Activated T-cell treated with anti-CD3 and anti-CD28 coated beads, Interleukin-2, amount 50 U/mL, for 72 hours (primary cell): Measurements from ENCODE around the gene POLR1A. TPM values are rescaled to one million over a fixed set of nuclear protein-coding genes. Genes with fewer than 3 reads are reported as not detected.
"Not testable (repeated sequence)": the region's sequence is repeated elsewhere in the genome, so short reads cannot be mapped to it uniquely, and the experiment has no call there.

Source experiments
- ATAC-seq, 2 donors: fragments of 150-1000 bp; cut with Tn5 transposase; replicated peaks in 1 of 2; 2 replicates each; pipeline ENCODE4 v1.10.0; 2021; ENCODE audit warnings: moderate library complexity in 2 of 2, mild to moderate bottlenecking in 1 of 2
- DNase-seq, 2 donors: peaks; one replicate each; pipeline ENCODE4 v3.0.0; 2021 to 2022; ENCODE audit warnings: mixed read lengths in 1 of 2
- H3K27ac Mint-ChIP-seq: one replicate; pipeline ENCODE4 v1.8.0; 2022; ENCODE audit warnings: mild to moderate bottlenecking, moderate library complexity, mixed read lengths
- H3K27me3 Mint-ChIP-seq: one replicate; pipeline ENCODE4 v1.8.0; 2022; ENCODE audit warnings: low read depth, mixed read lengths
- H3K36me3 Mint-ChIP-seq, 2 donors: one replicate each; pipeline ENCODE4 v1.8.0; 2022; ENCODE audit warnings: mixed read lengths in 2 of 2, mild to moderate bottlenecking in 1 of 2; ENCODE audit not compliant: insufficient read depth in 2 of 2
- H3K4me1 Mint-ChIP-seq: one replicate; pipeline ENCODE4 v1.8.0; 2022; ENCODE audit warnings: low read depth, mixed read lengths
- H3K4me3 Mint-ChIP-seq, 2 donors: one replicate each; pipeline ENCODE4 v1.8.0; 2022; ENCODE audit warnings: mild to moderate bottlenecking in 2 of 2, mixed read lengths in 2 of 2, moderate library complexity in 2 of 2
- H3K9me3 Mint-ChIP-seq, 2 donors: one replicate each; pipeline ENCODE4 v1.8.0; 2022; ENCODE audit warnings: mixed read lengths in 2 of 2
- total RNA-seq, 2 donors: library from RNA; stranded (reverse); gene quantifications; one replicate each; pipeline ENCODE4 v1.2.3, GENCODE V29; 2022

POLR1A gene
- total RNA-seq, 2 donors from 2014 or later, result 23.5 to 28.0 TPM

- Mint-ChIP-seq H3K27me3 (peaks cover 11% of the 10 kb centered on the region), H3K36me3 (no peaks in the 10 kb centered on the region), H3K4me3 (peak overlapping the region; percentile 70 to 77), H3K4me1 (peaks cover 54% of the 10 kb centered on the region), H3K9me3 (peaks cover 0 to 2% of the 10 kb centered on the region in 2 donors), H3K27ac (peak overlapping the region; percentile 79)
- peak; percentile 94 for ATAC-seq
- DNase-seq, result peak; percentile 53 to 59
These were observed 106.4 kb downstream of the POLR1A start for GRCh38 chr2:85999061-85999831.

DNA sequence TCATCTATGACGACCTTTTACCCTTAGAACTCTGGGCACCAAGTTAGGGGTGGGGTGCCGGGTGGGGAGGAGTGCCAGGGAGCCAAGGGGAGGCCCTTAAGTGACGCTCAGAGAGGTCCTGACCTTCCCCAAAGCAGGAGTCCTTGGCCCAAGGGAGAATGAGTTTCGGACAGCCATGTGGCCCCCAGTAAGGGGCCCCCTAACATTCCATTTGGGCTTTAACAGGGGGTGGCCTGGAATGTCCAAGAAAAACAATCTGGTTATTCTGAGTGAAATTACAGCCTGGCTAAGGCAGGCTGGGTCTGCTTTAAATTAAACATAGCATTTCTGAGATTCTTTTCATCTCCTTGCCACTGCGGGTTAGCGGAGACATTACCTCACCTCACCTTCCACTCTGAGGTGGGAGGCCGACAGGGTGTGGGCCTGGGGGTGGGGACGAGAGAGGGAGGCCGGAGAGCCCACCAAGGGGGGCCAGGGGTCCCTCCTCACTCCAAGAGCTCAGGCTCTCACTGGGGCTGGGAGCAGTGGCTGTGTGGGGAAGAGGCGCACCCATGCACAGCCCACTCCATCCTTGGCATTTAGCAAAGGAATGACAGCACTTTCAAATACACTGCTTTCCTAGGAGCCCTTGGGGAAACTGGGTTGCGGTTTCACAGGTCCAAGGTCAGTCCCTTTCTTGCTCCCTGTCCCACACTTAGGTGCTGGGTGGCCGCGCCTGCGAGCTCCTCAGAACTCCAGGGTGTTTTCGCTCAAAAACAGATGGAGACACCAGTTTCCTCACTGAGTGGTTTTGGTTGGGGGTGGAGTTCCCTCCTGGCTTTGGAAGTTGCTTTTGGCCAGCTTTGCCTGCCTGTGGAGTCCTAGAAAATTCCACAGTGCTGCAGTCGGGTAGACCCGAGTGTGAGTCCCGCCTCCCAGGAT is 107.4 kb downstream of the POLR1A start:
- peaks cover 0 to 2% of the 10 kb centered on the region in 2 donors for H3K9me3 Mint-ChIP-seq
- H3K27me3 Mint-ChIP-seq, result peaks cover 11% of the 10 kb centered on the region
- H3K4me1 Mint-ChIP-seq, result peaks cover 61% of the 10 kb centered on the region
- DNase-seq, result no peak
- no peaks in the 10 kb centered on the region for H3K36me3 Mint-ChIP-seq
- no peak for ATAC-seq
- H3K4me3 Mint-ChIP-seq, result peak overlapping the region; percentile 70 to 77
- no peak overlapping the region for H3K27ac Mint-ChIP-seq

GRCh38 chr2:85997017-85997970 is 108.4 kb downstream of the POLR1A start:
- no peak overlapping the region for H3K4me3 Mint-ChIP-seq
- H3K27ac Mint-ChIP-seq, result no peak overlapping the region
- peaks cover 11% of the 10 kb centered on the region for H3K27me3 Mint-ChIP-seq
- peaks cover 0 to 2% of the 10 kb centered on the region in 2 donors for H3K9me3 Mint-ChIP-seq
- DNase-seq (no peak), ATAC-seq (no peak)
- peaks cover 61% of the 10 kb centered on the region for H3K4me1 Mint-ChIP-seq
- H3K36me3 Mint-ChIP-seq, result no peaks in the 10 kb centered on the region

- no peak for ATAC-seq
- H3K36me3 Mint-ChIP-seq, result no peaks in the 10 kb centered on the region
These were observed 109.1 kb downstream of the POLR1A start for GRCh38 chr2:85996591-85996990.

GRCh38 chr2:85995648-85996529 is 109.8 kb downstream of the POLR1A start:
- H3K4me1 Mint-ChIP-seq, result peaks cover 58% of the 10 kb centered on the region
- no peak for ATAC-seq

More at GRCh38 chr2:85996591-85996990, 109.1 kb downstream of the POLR1A start:
- no peak for DNase-seq
- peaks cover 61% of the 10 kb centered on the region for H3K4me1 Mint-ChIP-seq
- H3K27ac Mint-ChIP-seq, result no peak overlapping the region
- no peak overlapping the region for H3K4me3 Mint-ChIP-seq
- peaks cover 0 to 2% of the 10 kb centered on the region in 2 donors for H3K9me3 Mint-ChIP-seq
- H3K27me3 Mint-ChIP-seq, result peaks cover 9% of the 10 kb centered on the region

GRCh38 chr2:85994897-85995647 is 110.6 kb downstream of the POLR1A start:
- no peak for DNase-seq
- Mint-ChIP-seq H3K9me3 (peaks cover 0 to under 1% of the 10 kb centered on the region in 2 donors), H3K27me3 (no peaks in the 10 kb centered on the region), H3K4me1 (peaks cover 50% of the 10 kb centered on the region), H3K4me3 (peak overlapping the region in 1 of 2 donors; percentile 27), H3K27ac (no peak overlapping the region), H3K36me3 (no peaks in the 10 kb centered on the region)
- no peak for ATAC-seq

More at GRCh38 chr2:85995648-85996529, 109.8 kb downstream of the POLR1A start:
- Mint-ChIP-seq H3K27ac (no peak overlapping the region), H3K27me3 (peaks cover 2% of the 10 kb centered on the region), H3K36me3 (no peaks in the 10 kb centered on the region), H3K4me3 (no peak overlapping the region), H3K9me3 (peaks cover 0 to 2% of the 10 kb centered on the region in 2 donors)
- DNase-seq, result no peak

- H3K4me3 Mint-ChIP-seq, result peak overlapping the region; percentile 28 to 58
- DNase-seq, result no peak
- no peaks in the 10 kb centered on the region for H3K36me3 Mint-ChIP-seq
- H3K9me3 Mint-ChIP-seq, result no peaks in the 10 kb centered on the region
- no peak overlapping the region for H3K27ac Mint-ChIP-seq
- H3K4me1 Mint-ChIP-seq, result peaks cover 43% of the 10 kb centered on the region
- ATAC-seq, result peak; percentile 24 to 25
- H3K27me3 Mint-ChIP-seq, result no peaks in the 10 kb centered on the region
These were observed 111.3 kb downstream of the POLR1A start for GRCh38 chr2:85994421-85994777.

- Mint-ChIP-seq H3K9me3 (no peaks in the 10 kb centered on the region), H3K36me3 (no peaks in the 10 kb centered on the region), H3K27me3 (no peaks in the 10 kb centered on the region), H3K27ac (no peak overlapping the region), H3K4me3 (no peak overlapping the region), H3K4me1 (peaks cover 32% of the 10 kb centered on the region)
- no peak for DNase-seq
- no peak for ATAC-seq
These were observed 113.1 kb downstream of the POLR1A start for GRCh38 chr2:85992611-85993010.

DNA sequence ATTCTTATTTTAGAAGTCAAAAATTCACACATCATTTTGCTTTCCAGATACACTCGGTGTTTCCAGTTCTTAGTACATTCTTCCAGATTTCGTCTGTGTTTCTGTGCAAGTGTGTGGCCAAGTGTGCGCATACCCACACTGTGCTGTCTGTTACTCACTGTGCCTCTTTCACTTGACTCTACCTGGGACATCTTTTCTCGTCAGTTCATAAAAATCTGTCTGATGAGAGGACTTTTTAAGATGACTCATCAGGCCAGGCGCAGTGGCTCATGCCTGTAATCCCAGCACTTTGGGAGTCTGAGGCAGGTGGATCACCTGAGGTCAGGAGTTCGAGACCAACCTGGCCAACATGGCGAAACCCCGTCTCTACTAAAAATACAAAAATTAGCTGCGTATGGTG is 113.6 kb downstream of the POLR1A start:
- H3K27me3 Mint-ChIP-seq, H3K36me3 Mint-ChIP-seq, H3K4me3 Mint-ChIP-seq, DNase-seq, H3K9me3 Mint-ChIP-seq, H3K27ac Mint-ChIP-seq, ATAC-seq: not testable (repeated sequence)
- peaks cover 26% of the 10 kb centered on the region for H3K4me1 Mint-ChIP-seq

DNA sequence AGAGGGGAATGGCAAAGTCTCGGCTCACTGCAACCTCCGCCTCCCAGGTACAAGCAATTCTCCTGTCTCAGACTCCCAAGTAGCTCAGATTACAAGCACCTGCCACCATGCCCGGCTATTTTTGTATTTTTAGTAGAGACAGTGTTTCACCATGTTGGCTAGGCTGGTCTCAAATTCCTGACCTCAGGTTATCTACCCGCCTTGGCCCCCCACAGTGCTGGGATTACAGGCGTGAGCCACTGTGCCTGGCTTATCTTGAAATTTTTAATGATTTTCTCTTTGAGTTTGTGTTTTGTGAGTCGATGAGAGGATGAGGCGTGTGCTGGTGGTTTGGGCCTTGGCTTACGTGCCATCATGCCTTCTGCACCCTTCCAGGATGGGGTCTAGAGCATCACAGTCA is 115.6 kb downstream of the POLR1A start:
- no peak overlapping the region for H3K27ac Mint-ChIP-seq
- DNase-seq, result no peak
- H3K36me3 Mint-ChIP-seq, result no peaks in the 10 kb centered on the region
- no peaks in the 10 kb centered on the region for H3K27me3 Mint-ChIP-seq
- ATAC-seq, result no peak
- peaks cover 16% of the 10 kb centered on the region for H3K4me1 Mint-ChIP-seq
- no peaks in the 10 kb centered on the region for H3K9me3 Mint-ChIP-seq
- H3K4me3 Mint-ChIP-seq, result no peak overlapping the region

GRCh38 chr2:85989288-85989865 is 116.3 kb downstream of the POLR1A start:
- H3K4me1 Mint-ChIP-seq, result peaks cover 9% of the 10 kb centered on the region
- no peak overlapping the region for H3K4me3 Mint-ChIP-seq
- ATAC-seq (no peak), DNase-seq (no peak)
- H3K27ac Mint-ChIP-seq, result no peak overlapping the region
- H3K36me3 Mint-ChIP-seq, result no peaks in the 10 kb centered on the region
- no peaks in the 10 kb centered on the region for H3K27me3 Mint-ChIP-seq
- no peaks in the 10 kb centered on the region for H3K9me3 Mint-ChIP-seq
